Karpas-422 (cell line): ENCODE measurements around the gene ILDR2. TPM values are rescaled to one million over a fixed set of nuclear protein-coding genes. Genes with fewer than 3 reads are reported as not detected.
A peak's percentile ranks its signal among the peaks of the same experiment; 100 is the strongest.

ENCODE experiments used
- DNase-seq: peaks from one replicate; pipeline ENCODE4 v3.0.0-alpha.2; 2015
- H2AFZ ChIP-seq: fragments of 200-600 bp; sonication (generic); 2 replicates; pipeline ENCODE4 v1.6.1; 2014; ENCODE audit warnings: antibody characterized with exemption, low read length, mixed read lengths
- H3K27ac ChIP-seq: fragments of 200-600 bp; sonication (generic); 2 replicates; pipeline ENCODE4 v1.5.1; 2014; ENCODE audit warnings: mild to moderate bottlenecking, low read length, moderate library complexity
- H3K27me3 ChIP-seq: fragments of 200-600 bp; sonication (generic); 2 replicates; pipeline ENCODE4 v1.6.1; 2014; ENCODE audit warnings: low read length, mixed read lengths
- H3K36me3 ChIP-seq: fragments of 200-600 bp; sonication (generic); 2 replicates; pipeline ENCODE4 v1.6.1; 2014; ENCODE audit warnings: low read length, mixed read lengths; ENCODE audit not compliant: insufficient read depth
- H3K4me1 ChIP-seq: fragments of 200-600 bp; sonication (generic); 2 replicates; pipeline ENCODE4 v1.6.1; 2014; ENCODE audit warnings: mild to moderate bottlenecking, low read length, mixed read lengths
- H3K4me2 ChIP-seq: fragments of 200-600 bp; sonication (generic); 2 replicates; pipeline ENCODE4 v1.6.1; 2014; ENCODE audit warnings: low read length, low read depth, mild to moderate bottlenecking; ENCODE audit not compliant: poor library complexity, severe bottlenecking
- H3K4me3 ChIP-seq: fragments of 200-600 bp; sonication (generic); 2 replicates; pipeline ENCODE4 v1.5.1; 2014; ENCODE audit warnings: mild to moderate bottlenecking, antibody characterized with exemption, low read length, mixed read lengths
- H3K79me2 ChIP-seq: fragments of 200-600 bp; sonication (generic); 2 replicates; pipeline ENCODE4 v1.6.1; 2014; ENCODE audit warnings: mild to moderate bottlenecking, low read length, mixed read lengths
- H3K9ac ChIP-seq: fragments of 200-600 bp; sonication (generic); 2 replicates; pipeline ENCODE4 v1.6.0; 2014; ENCODE audit warnings: low read length
- H3K9me2 ChIP-seq: fragments of 200-600 bp; sonication (generic), shearing (Covaris generic); replicated peaks from 2 replicates; pipeline ENCODE4 v1.6.0; 2014; ENCODE audit warnings: mild to moderate bottlenecking, low read length, moderate library complexity; ENCODE audit not compliant: insufficient read depth
- H3K9me3 ChIP-seq: fragments of 300-700, 200-600 bp; sonication (generic); 2 replicates; pipeline ENCODE4 v1.6.1; 2014; ENCODE audit warnings: low read length, mixed read lengths
- H4K20me1 ChIP-seq: fragments of 200-600 bp; sonication (generic); 2 replicates; pipeline ENCODE4 v1.6.1; 2014; ENCODE audit warnings: mild to moderate bottlenecking, antibody characterized with exemption, low read length, low read depth; ENCODE audit not compliant: insufficient read depth
- total RNA-seq: library from RNA; depleted of rRNA; stranded (reverse); fragments of >200 nt; shearing (Covaris generic); gene quantifications from 2 replicates; pipeline ENCODE4 v1.2.3, GENCODE V29; 2014; ENCODE audit warnings: low replicate concordance

The ILDR2 gene
- total RNA-seq, 1 experiment from 2014 or later: 30.7 TPM

- Histone ChIP-seq H3K9me2 (no peaks in the 10 kb centered on the region), H3K27me3 (no peaks in the 10 kb centered on the region), H4K20me1 (no peaks in the 10 kb centered on the region), H2AFZ (peak overlapping the region; percentile 49; the same call in 1 of the 2 replicates), H3K36me3 (peaks cover 2% of the 10 kb centered on the region; the same call in 1 of the 2 replicates), H3K27ac (peak overlapping the region; percentile 79), H3K4me2 (peak overlapping the region; percentile 48), H3K9me3 (no peaks in the 10 kb centered on the region), H3K4me1 (peaks cover 82% of the 10 kb centered on the region), H3K4me3 (peak overlapping the region; percentile 22; the same call in 1 of the 2 replicates), H3K9ac (peak overlapping the region; percentile 50; the same call in 1 of the 2 replicates), H3K79me2 (no peaks in the 10 kb centered on the region)
- DNase-seq: peak; percentile 72
These were observed 31.0 kb downstream of the ILDR2 start for GRCh38 chr1:166944186-166944967.

DNA sequence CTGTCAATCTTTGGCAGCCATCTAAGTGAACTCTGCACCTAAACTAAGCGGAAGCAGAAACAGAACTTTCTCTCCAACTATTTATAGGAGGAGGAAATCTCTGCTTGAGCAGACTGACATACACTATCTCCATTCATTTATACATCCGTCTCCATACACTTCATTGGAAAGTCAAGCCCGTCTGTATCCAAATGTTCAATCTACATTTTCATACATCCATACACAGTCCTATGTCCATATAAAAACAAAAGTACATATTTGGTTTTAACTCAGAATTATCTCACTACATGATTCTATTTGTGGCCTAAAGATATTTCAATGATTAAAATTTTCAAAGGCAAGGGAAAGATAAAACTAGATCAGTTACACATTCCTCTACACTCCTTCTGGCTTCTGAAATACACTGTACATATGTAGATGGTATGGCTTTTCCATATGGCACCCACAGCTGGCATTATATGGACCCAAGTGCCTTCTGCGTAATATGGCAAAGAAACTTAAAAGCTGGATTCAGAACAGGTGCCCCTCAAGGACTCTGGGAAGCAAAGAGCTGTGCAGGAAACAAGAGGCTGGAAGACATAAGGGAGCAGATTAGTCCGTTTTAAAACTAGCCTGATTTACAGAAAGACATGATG, 35.5 kb downstream of the ILDR2 start:
- H3K27ac ChIP-seq: no peak overlapping the region
- no peaks in the 10 kb centered on the region for H3K9me2 ChIP-seq
- H4K20me1 ChIP-seq: no peaks in the 10 kb centered on the region
- H3K36me3 ChIP-seq: peaks cover 4% of the 10 kb centered on the region; the same call in 1 of the 2 replicates
- H3K27me3 ChIP-seq: no peaks in the 10 kb centered on the region
- H3K9ac ChIP-seq: no peak overlapping the region
- no peak overlapping the region for H3K4me2 ChIP-seq
- H3K79me2 ChIP-seq: no peaks in the 10 kb centered on the region
- H3K4me1 ChIP-seq: peaks cover 52% of the 10 kb centered on the region
- no peak overlapping the region for H2AFZ ChIP-seq
- H3K9me3 ChIP-seq: no peaks in the 10 kb centered on the region
- no peak overlapping the region for H3K4me3 ChIP-seq
- DNase-seq: no peak

DNA sequence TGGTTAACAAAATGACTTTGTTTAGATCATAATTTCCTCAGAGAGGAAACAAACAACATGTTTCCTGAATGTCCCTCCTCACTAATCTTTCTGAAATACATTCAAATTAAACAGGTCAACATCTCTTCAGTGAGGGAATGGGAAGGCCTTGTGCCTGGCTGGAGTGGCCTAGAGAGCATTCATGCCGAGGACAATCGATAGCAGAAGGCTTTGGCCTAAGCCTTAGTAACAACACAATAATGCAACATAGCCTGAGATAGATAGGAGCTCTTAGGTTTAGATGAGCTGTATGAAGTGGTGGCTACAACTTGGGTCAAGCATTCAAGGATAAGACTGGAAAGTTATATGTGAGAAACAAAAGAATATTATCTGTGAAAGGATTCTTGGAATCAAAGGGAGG, 37.4 kb downstream of the ILDR2 start:
- H3K9me2 ChIP-seq: no peaks in the 10 kb centered on the region
- H3K27me3 ChIP-seq: no peaks in the 10 kb centered on the region
- peaks cover 54% of the 10 kb centered on the region for H3K4me1 ChIP-seq
- H3K9me3 ChIP-seq: no peaks in the 10 kb centered on the region
- no peak overlapping the region for H3K4me3 ChIP-seq
- H3K27ac ChIP-seq: no peak overlapping the region
- H3K9ac ChIP-seq: no peak overlapping the region
- peaks cover 4% of the 10 kb centered on the region; the same call in 1 of the 2 replicates for H3K36me3 ChIP-seq
- no peak overlapping the region for H3K4me2 ChIP-seq
- no peaks in the 10 kb centered on the region for H4K20me1 ChIP-seq
- H2AFZ ChIP-seq: no peak overlapping the region
- DNase-seq: no peak
- H3K79me2 ChIP-seq: no peaks in the 10 kb centered on the region

GRCh38 chr1:166937329-166937728, 38.0 kb downstream of the ILDR2 start:
- Histone ChIP-seq H3K27me3 (no peaks in the 10 kb centered on the region), H3K9me2 (no peaks in the 10 kb centered on the region), H4K20me1 (no peaks in the 10 kb centered on the region), H3K9me3 (no peaks in the 10 kb centered on the region), H3K27ac (no peak overlapping the region), H3K79me2 (no peaks in the 10 kb centered on the region), H3K4me3 (no peak overlapping the region), H3K4me2 (no peak overlapping the region), H3K36me3 (peaks cover 4% of the 10 kb centered on the region; the same call in 1 of the 2 replicates), H2AFZ (no peak overlapping the region), H3K4me1 (peaks cover 54% of the 10 kb centered on the region), H3K9ac (no peak overlapping the region)
- no peak for DNase-seq

- H3K27me3 ChIP-seq: no peaks in the 10 kb centered on the region
- peak overlapping the region; percentile 36 for H3K4me2 ChIP-seq
- no peak overlapping the region for H3K4me3 ChIP-seq
- no peak overlapping the region for H3K9ac ChIP-seq
- H3K36me3 ChIP-seq: no peaks in the 10 kb centered on the region; the same call in 1 of the 2 replicates
- H3K9me2 ChIP-seq: no peaks in the 10 kb centered on the region
- H3K9me3 ChIP-seq: no peaks in the 10 kb centered on the region
- no peak overlapping the region for H2AFZ ChIP-seq
- no peak for DNase-seq
- peak overlapping the region; percentile 23; the same call in 1 of the 2 replicates for H3K27ac ChIP-seq
- no peaks in the 10 kb centered on the region for H3K79me2 ChIP-seq
- H4K20me1 ChIP-seq: no peaks in the 10 kb centered on the region
- H3K4me1 ChIP-seq: peaks cover 45% of the 10 kb centered on the region
These were observed 41.7 kb downstream of the ILDR2 start for GRCh38 chr1:166933633-166934032.

DNA sequence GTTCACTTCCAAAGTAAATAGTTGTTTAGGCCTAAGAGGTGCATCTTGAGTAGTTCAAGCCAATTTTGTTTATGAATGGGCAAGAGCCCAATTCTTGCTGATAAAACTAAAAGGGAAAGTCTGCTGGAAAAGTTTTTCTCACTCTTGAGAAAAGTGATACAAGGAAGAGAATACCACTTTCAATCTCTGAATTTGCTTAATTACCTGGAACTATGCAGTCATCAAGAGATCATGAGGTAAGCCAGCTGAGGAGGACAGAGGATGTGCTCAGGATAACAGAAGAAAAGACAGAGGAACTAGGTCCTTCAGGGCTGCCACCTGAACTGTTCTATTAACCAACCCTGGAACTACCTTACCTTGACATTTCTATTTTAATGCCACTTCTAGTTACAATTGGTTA, 42.2 kb downstream of the ILDR2 start:
- Histone ChIP-seq H3K4me1 (peaks cover 45% of the 10 kb centered on the region), H3K4me3 (no peak overlapping the region), H3K9me3 (no peaks in the 10 kb centered on the region), H3K79me2 (no peaks in the 10 kb centered on the region), H3K9me2 (no peaks in the 10 kb centered on the region), H3K36me3 (no peaks in the 10 kb centered on the region; the same call in 1 of the 2 replicates), H3K9ac (no peak overlapping the region), H2AFZ (no peak overlapping the region), H4K20me1 (no peaks in the 10 kb centered on the region), H3K4me2 (peak overlapping the region; percentile 36), H3K27me3 (no peaks in the 10 kb centered on the region), H3K27ac (peak overlapping the region; percentile 23; the same call in 1 of the 2 replicates)
- no peak for DNase-seq

DNA sequence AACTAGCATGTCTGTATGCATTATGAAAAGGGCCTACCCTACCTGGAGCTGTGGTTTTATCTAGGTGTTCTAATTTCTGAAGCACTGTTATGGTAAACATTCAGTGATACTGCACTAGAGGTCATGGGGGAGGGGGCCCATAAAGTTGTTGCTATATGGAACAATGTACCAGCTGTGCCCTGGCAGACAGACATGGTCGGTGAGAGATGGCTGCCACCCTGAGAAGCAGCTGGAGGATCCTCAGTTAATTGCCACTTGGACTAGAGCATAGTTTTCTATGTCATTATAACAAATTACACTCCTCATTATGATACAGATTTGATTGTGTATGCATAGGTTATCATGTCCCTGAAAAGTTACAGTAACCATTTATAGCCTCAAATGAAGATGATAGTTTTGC, 45.4 kb downstream of the ILDR2 start:
- Histone ChIP-seq H3K9me3 (no peaks in the 10 kb centered on the region), H3K79me2 (no peaks in the 10 kb centered on the region), H3K9ac (no peak overlapping the region), H3K27me3 (no peaks in the 10 kb centered on the region), H3K27ac (no peak overlapping the region), H2AFZ (no peak overlapping the region), H3K9me2 (no peaks in the 10 kb centered on the region), H4K20me1 (no peaks in the 10 kb centered on the region), H3K4me1 (peaks cover 54% of the 10 kb centered on the region), H3K4me3 (no peak overlapping the region), H3K4me2 (no peak overlapping the region), H3K36me3 (no peaks in the 10 kb centered on the region; the same call in 1 of the 2 replicates)
- DNase-seq: no peak

GRCh38 chr1:166927701-166928100, 47.6 kb downstream of the ILDR2 start:
- H3K4me2 ChIP-seq: no peak overlapping the region
- no peaks in the 10 kb centered on the region for H3K27me3 ChIP-seq
- peaks cover 40% of the 10 kb centered on the region for H3K4me1 ChIP-seq
- no peak overlapping the region for H3K27ac ChIP-seq
- H3K9ac ChIP-seq: no peak overlapping the region
- H3K79me2 ChIP-seq: no peaks in the 10 kb centered on the region
- no peaks in the 10 kb centered on the region for H3K9me2 ChIP-seq
- no peaks in the 10 kb centered on the region for H4K20me1 ChIP-seq
- no peak overlapping the region for H3K4me3 ChIP-seq
- no peak overlapping the region for H2AFZ ChIP-seq
- H3K9me3 ChIP-seq: no peaks in the 10 kb centered on the region
- no peak for DNase-seq
- no peaks in the 10 kb centered on the region; the same call in 1 of the 2 replicates for H3K36me3 ChIP-seq
